Gastrocnemius medialis (tissue), 4 donors: ENCODE measurements around the gene CCDC86. TPM values are rescaled to one million over a fixed set of nuclear protein-coding genes. Genes with fewer than 3 reads are reported as not detected.

Experiments used
- ATAC-seq, 2 donors: fragments of 150-250 bp; one replicate each; pipeline ENCODE4 v1.9.1; 2016
- DNase-seq, 2 donors: peaks; one replicate each; pipeline ENCODE4 v3.0.0-alpha.2; 2019
- H3K27ac ChIP-seq, 4 donors: fragments of 200-600 bp; sonication (generic); 1 replicate in 1 of 4; 2 replicates in 3 of 4; pipeline ENCODE4 v1.5.1; 2016 to 2018; ENCODE audit warnings: mild to moderate bottlenecking in 2 of 4, moderate library complexity in 1 of 4
- H3K27me3 ChIP-seq, 3 donors: fragments of 200-600 bp; sonication (generic) in 2 of 3; 1 replicate in 1 of 3; 2 replicates in 2 of 3; pipeline versions ENCODE4 v1.5.1 to v1.6.0; 2016 to 2019; ENCODE audit warnings: mild to moderate bottlenecking in 1 of 3, moderate library complexity in 1 of 3
- H3K36me3 ChIP-seq, 2 donors: fragments of 200-600 bp; sonication (generic) in 1 of 2; one replicate each; pipeline ENCODE4 v1.5.1; 2017 to 2018
- H3K4me1 ChIP-seq, 2 donors: fragments of 200-600 bp; sonication (generic) in 1 of 2; one replicate each; pipeline ENCODE4 v1.5.1; 2016 to 2017; ENCODE audit warnings: mild to moderate bottlenecking in 2 of 2
- H3K4me3 ChIP-seq, 4 donors: fragments of 200-600 bp; sonication (generic) in 3 of 4; 1 replicate in 1 of 4; 2 replicates in 3 of 4; pipeline ENCODE4 v1.5.1; 2016 to 2019; ENCODE audit warnings: mild to moderate bottlenecking in 2 of 4
- H3K9me3 ChIP-seq, 3 donors: fragments of 200-600 bp; sonication (generic) in 2 of 3; 1 replicate in 1 of 3; 2 replicates in 2 of 3; pipeline ENCODE4 v1.5.1; 2016 to 2019
- POLR2A ChIP-seq, 2 donors: fragments of 450-650 bp; IDR thresholded peaks; one replicate each; pipeline ENCODE4 v1.6.1; 2017; ENCODE audit warnings: antibody characterized with exemption in 2 of 2, mild to moderate bottlenecking in 2 of 2, moderate library complexity in 2 of 2
- in situ Hi-C, 4 donors: fragments of 200-750 bp; cut with MboI; loops; one replicate each; pipeline versions ENCODE4 v1.15.0 to v1.8.0; 2017; ENCODE audit warnings: low sequenced_read_pairs in 4 of 4
- intact Hi-C: fragments of 100-400 bp; cut with DNase I; formaldehyde crosslinking; loops from one replicate; pipeline ENCODE4 v1.15.1; 2023; ENCODE audit warnings: low total_unique reads
- total RNA-seq, 4 donors: library from RNA; depleted of rRNA; stranded (reverse); fragments of >200 nt; gene quantifications; one replicate each; pipeline versions ENCODE4 v1.1.0 to v1.2.3, GENCODE V29; 2016
- TF ChIP-seq, protein P1 (sequence below), 5 experiments: fragments of 450-650 bp in 3 of 5; fragments of 200-600 bp in 2 of 5; sonication (generic) in 2 of 5; IDR thresholded peaks in 4 of 5; conservative IDR thresholded peaks in 1 of 5; 1 replicate in 4 of 5; 2 replicates in 1 of 5; pipeline ENCODE4 v1.5.1; 2016 to 2019; ENCODE audit warnings: antibody characterized with exemption in 5 of 5, mild to moderate bottlenecking in 3 of 5, moderate library complexity in 3 of 5

The CCDC86 gene
- total RNA-seq, 4 donors from 2014 or later, result 23.8 to 36.2 (median 33.2) TPM

DNA sequence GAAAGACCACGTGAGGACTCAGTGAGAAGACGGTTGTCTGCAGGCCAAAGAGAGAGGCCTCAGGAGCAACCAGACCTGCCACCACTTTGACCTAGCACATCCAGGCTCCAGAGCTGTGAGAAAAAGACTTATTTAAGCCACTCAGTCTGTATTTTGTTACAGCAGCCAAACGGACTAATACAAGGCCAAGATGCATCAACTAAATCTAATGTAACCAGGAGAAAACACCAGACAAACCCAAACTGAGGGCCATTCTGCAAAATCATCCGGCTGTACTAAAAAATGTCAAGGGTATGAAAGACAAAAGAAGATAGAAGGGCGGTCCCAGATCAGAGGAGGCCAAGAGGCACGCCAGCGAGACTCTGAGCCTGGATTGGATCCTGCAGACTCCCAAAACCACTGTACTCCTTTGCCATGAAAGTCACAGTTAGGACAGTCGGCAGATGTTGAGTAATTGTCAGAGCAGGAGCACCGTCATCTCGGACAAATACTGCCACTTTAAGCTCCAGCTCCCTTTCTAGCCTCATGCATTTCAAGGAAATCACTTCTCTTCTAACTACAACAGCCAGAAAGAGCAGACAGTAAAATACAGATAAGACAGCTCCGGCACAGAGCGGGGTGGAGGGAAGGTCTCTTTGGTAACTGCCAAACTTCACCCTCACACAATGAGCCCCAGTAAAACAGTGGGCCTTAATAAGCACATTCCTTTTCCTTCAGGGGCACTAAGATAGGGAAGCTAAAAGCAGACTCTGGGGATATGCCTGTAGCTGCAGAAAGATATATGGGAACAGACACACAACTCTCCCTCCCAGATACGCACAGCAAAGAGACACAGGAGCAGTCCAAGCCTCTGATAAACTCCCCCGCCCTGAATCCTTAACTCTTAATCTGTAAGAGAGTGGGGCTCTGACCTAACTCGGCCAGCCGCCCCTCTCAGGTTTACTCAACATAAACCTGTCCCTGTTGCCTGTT is 21.9 kb downstream of the CCDC86 start:
- ATAC-seq (no peak), DNase-seq (no peak)
- no peaks in the 10 kb centered on the region for H3K4me1 ChIP-seq
- H3K9me3 ChIP-seq, result no peaks in the 10 kb centered on the region
- no peak for TF ChIP-seq POLR2A (IDR thresholded peaks at IDR 0.05)
- TF ChIP-seq, protein P1, sequence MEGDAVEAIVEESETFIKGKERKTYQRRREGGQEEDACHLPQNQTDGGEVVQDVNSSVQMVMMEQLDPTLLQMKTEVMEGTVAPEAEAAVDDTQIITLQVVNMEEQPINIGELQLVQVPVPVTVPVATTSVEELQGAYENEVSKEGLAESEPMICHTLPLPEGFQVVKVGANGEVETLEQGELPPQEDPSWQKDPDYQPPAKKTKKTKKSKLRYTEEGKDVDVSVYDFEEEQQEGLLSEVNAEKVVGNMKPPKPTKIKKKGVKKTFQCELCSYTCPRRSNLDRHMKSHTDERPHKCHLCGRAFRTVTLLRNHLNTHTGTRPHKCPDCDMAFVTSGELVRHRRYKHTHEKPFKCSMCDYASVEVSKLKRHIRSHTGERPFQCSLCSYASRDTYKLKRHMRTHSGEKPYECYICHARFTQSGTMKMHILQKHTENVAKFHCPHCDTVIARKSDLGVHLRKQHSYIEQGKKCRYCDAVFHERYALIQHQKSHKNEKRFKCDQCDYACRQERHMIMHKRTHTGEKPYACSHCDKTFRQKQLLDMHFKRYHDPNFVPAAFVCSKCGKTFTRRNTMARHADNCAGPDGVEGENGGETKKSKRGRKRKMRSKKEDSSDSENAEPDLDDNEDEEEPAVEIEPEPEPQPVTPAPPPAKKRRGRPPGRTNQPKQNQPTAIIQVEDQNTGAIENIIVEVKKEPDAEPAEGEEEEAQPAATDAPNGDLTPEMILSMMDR (IDR thresholded peaks at IDR 0.05 in 4 of 5, conservative IDR thresholded peaks at IDR 0.05 in 1 of 5), result no peak
- no peaks in the 10 kb centered on the region for H3K27me3 ChIP-seq
- no peak overlapping the region for H3K27ac ChIP-seq
- intact Hi-C loops (no loop called here), in situ Hi-C loops (no loop called here)
- H3K36me3 ChIP-seq, result no peaks in the 10 kb centered on the region
- no peak overlapping the region for H3K4me3 ChIP-seq

DNA sequence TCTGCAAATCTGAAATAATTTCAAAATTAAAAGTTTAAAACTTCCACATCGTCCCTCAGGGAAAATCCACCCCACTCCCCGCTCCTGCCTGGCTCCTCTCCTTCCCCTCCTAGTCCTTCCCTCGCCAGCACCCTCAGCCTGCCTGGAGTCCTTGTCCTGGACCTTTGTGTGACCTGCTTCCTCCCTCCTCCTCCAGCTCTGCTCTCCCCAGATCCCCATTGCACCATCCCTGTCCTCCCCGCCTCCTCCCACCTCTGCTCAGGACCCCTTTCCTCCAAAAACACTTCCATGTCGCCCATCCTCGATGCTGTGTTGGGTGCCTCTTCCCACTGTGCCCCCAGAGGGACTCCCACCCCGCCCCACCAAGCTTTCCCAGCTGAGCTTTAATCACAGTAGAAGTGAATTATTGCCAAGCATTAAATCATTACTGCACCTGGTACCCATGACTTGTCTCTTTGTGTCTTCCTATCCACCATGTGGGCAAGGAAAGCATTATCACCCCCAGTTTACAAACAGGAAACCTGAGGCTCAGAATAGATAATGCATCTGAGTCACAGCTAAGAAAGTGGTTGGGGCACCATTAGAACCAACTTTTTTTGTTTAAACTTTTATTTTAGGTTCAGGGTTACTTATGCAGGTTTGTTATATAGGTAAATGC is 23.1 kb downstream of the CCDC86 start:
- DNase-seq, result no peak
- intact Hi-C loops, result loop anchor here (5.0 kb wide), 1 partner anchor 33 kb away; no protein-coding TSS in a partner anchor

DNA sequence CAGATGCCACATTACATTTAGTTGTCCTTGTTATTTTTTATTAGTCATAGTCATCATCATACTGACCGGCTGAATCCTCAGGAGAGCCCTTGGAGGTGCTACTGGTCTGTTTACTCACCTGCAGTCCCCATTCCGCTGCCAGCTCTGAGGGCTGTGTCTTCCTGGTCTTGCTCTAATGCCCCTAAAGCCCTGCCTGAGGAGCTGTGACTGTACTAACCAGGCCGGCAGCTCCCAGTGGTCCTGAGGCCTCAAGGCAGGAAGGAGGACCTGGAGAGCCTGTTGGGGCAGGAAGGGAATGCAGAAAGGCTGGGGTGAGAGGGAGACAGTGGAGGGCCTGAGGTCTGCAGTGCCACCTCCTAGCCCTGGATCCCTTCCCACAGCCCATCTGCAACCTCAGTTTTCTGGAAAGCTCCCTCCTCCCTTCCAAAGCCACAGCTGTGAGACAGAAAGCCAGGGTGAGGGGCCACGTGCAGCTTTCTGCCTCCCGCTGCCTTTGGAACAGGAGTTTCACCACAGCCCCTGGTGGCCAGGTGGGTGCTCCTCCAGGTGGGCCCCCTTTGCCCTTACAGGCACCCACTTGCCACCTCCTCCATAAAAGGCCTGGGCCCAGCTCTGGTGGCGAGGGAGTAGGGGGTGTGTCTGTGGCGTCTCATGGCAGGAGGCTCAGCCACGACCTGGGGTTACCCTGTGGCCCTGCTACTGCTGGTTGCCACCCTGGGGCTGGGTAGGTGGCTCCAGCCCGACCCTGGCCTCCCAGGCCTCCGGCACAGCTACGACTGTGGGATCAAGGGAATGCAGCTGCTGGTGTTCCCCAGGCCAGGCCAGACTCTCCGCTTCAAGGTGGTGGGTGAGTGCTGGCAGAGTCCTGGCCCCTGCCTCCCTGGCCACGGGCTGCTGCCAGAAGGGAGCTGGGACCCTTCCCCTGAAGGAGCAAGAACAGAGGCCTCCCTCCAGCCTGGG is 25.3 kb downstream of the CCDC86 start, which contains the start of gene ZP1:
Gene ZP1, plus strand, starts transcription at position 632 of the 960 bp plus-strand sequence. Its CDS starts 20 bp downstream, at position 652.
- peaks cover 13 to 25% of the 10 kb centered on the region in 2 donors for H3K4me1 ChIP-seq
- TF ChIP-seq POLR2A (IDR thresholded peaks at IDR 0.05), result no peak
- TF ChIP-seq, protein P1 (IDR thresholded peaks at IDR 0.05 in 4 of 5, conservative IDR thresholded peaks at IDR 0.05 in 1 of 5), result no peak
- DNase-seq (no peak), ATAC-seq (no peak)
- H3K27me3 ChIP-seq, result no peaks in the 10 kb centered on the region
- no peaks in the 10 kb centered on the region for H3K36me3 ChIP-seq
- H3K9me3 ChIP-seq, result no peaks in the 10 kb centered on the region
- no peak within 1 kb of the TSS for H3K4me3 ChIP-seq
- in situ Hi-C loops (no loop called here), intact Hi-C loops (loop anchor here (5.0 kb wide), 1 partner anchor 35 kb away; no protein-coding TSS in a partner anchor)
- H3K27ac ChIP-seq, result no peak within 1 kb of the TSS

More for the DNA sequence above, 23.1 kb downstream of the CCDC86 start:
- H3K27me3 ChIP-seq, result no peaks in the 10 kb centered on the region
- no peaks in the 10 kb centered on the region for H3K36me3 ChIP-seq
- H3K4me1 ChIP-seq, result peaks cover 0 to 5% of the 10 kb centered on the region in 2 donors
- H3K9me3 ChIP-seq, result no peaks in the 10 kb centered on the region
- no peak overlapping the region for H3K27ac ChIP-seq
- no peak overlapping the region for H3K4me3 ChIP-seq
- no peak for TF ChIP-seq POLR2A (IDR thresholded peaks at IDR 0.05)
- TF ChIP-seq, protein P1 (IDR thresholded peaks at IDR 0.05 in 4 of 5, conservative IDR thresholded peaks at IDR 0.05 in 1 of 5), result no peak
- in situ Hi-C loops, result no loop called here
- ATAC-seq, result no peak
